Transverse colon (tissue), 4 donors: Measurements from ENCODE around the gene FZD10. TPM values are rescaled to one million over a fixed set of nuclear protein-coding genes. Genes with fewer than 3 reads are reported as not detected.

Experiments
- DNase-seq: peaks from one replicate; pipeline ENCODE4 v3.0.0-alpha.2; 2019
- H3K27ac ChIP-seq, 4 donors: fragments of 200-600 bp; sonication (generic); 2 replicates each; pipeline ENCODE4 v1.5.1; 2016 to 2018; ENCODE audit warnings: inconsistent platforms in 4 of 4
- H3K27me3 ChIP-seq: fragments of 200-600 bp; sonication (generic); 2 replicates; pipeline ENCODE4 v1.5.1; 2017; ENCODE audit warnings: inconsistent platforms
- H3K36me3 ChIP-seq, 4 donors: fragments of 200-600 bp; sonication (generic); 2 replicates each; pipeline ENCODE4 v1.5.1; 2017 to 2019; ENCODE audit warnings: inconsistent platforms in 4 of 4
- H3K4me1 ChIP-seq, 4 donors: fragments of 200-600 bp; sonication (generic); 2 replicates each; pipeline ENCODE4 v1.5.1; 2017 to 2020; ENCODE audit warnings: inconsistent platforms in 4 of 4
- H3K4me3 ChIP-seq, 4 donors: fragments of 200-600 bp; sonication (generic); 1 replicate in 1 of 4; 2 replicates in 3 of 4; pipeline versions ENCODE4 v1.5.1 to v1.6.1; 2017 to 2019; ENCODE audit warnings: inconsistent platforms in 4 of 4
- H3K9me3 ChIP-seq, 2 donors: fragments of 200-600 bp; sonication (generic); 2 replicates each; pipeline ENCODE4 v1.5.1; 2017 to 2019; ENCODE audit warnings: inconsistent platforms in 2 of 2
- EP300 ChIP-seq: sonication (generic); formaldehyde crosslinking; IDR thresholded peaks from one replicate; pipeline ENCODE4 v1.6.1; 2017; ENCODE audit warnings: antibody characterized with exemption, low read depth
- POLR2A ChIP-seq: fragments of 450-650 bp; IDR thresholded peaks from one replicate; pipeline ENCODE4 v1.6.1; 2016; ENCODE audit warnings: antibody characterized with exemption, mild to moderate bottlenecking, moderate library complexity
- POLR2AphosphoS5 ChIP-seq, 3 donors: sonication (generic); formaldehyde crosslinking; IDR thresholded peaks; one replicate each; pipeline ENCODE4 v1.6.1; 2016; ENCODE audit warnings: antibody characterized with exemption in 3 of 3
- WGBS, 2 donors: methylation state at CpG; one replicate each; pipeline ENCODE4 v1.1.5; 2018; ENCODE audit warnings: low coverage in 1 of 2; 5-methylcytosine and 5-hydroxymethylcytosine counted together
- in situ Hi-C, 4 donors: fragments of 200-750 bp; cut with MboI; loops; one replicate each; pipeline versions ENCODE4 v1.15.0 to v1.15.1; 2017; ENCODE audit warnings: low sequenced_read_pairs in 3 of 4, low pct_ligation_motif_present in 1 of 4, low pct_unique_long_range_greater_than_20kb in 1 of 4
- intact Hi-C: fragments of 100-400 bp; cut with DNase I; formaldehyde crosslinking; loops from one replicate; pipeline ENCODE4 v1.15.1; 2023; ENCODE audit warnings: low total_unique reads
- total RNA-seq, 4 donors: library from RNA; depleted of rRNA; stranded (reverse); fragments of >200 nt; gene quantifications; one replicate each; pipeline ENCODE4 v1.1.0, GENCODE V29; 2016
- TF ChIP-seq, protein P1 (sequence below), 5 experiments: fragments of 200-600 bp in 3 of 5; fragments of 450-650 bp in 2 of 5; sonication (generic) in 3 of 5; IDR thresholded peaks; 1 replicate in 2 of 5; 2 replicates in 3 of 5; pipeline ENCODE4 v1.5.1; 2016 to 2017; ENCODE audit warnings: antibody characterized with exemption in 5 of 5, inconsistent platforms in 3 of 5, mild to moderate bottlenecking in 2 of 5, moderate library complexity in 1 of 5

The FZD10 gene
- total RNA-seq, 4 donors from 2014 or later = 0.32 to 0.68 TPM; not detected in 2

DNA sequence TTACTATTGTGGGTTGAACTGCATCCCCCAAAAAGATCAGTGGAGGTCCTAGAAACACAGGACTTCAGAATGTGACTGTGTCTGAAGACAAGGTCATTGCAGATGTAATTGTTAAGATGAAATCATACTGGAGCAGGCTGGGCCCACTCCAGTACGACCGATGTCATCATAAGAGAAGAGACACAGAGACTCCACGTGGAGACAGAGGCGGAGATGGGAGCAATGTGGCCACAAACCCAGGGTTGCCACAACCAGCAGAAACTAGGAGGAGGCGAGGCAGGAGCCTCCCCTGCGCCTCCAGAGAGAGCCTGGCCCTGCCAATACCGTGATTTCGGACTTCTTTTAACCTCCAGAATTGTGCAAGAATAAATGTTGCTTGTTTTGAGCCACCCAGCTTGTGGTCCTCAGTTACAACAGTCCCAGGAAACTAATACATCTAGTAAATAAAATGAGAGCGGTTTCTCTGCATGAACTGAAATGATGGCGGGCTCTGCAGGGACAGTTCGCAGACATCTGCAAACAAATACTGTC lies 25.7 kb upstream of the FZD10 start:
- Histone ChIP-seq H3K9me3 (no peaks in the 10 kb centered on the region), H3K4me1 (no peaks in the 10 kb centered on the region), H3K27ac (no peak overlapping the region), H3K36me3 (no peaks in the 10 kb centered on the region), H3K27me3 (no peaks in the 10 kb centered on the region), H3K4me3 (no peak overlapping the region)
- 68% methylated on average over 11 of the region's 11 CpGs; no CpG with 5 or more reads in 1 of the 2 donors for WGBS, 2 donors
- intact Hi-C loops = no loop called here
- DNase-seq = no peak
- TF ChIP-seq EP300 (no peak), POLR2AphosphoS5 (IDR thresholded peaks at IDR 0.05) (no peak)
- in situ Hi-C loops = no loop called here

DNA sequence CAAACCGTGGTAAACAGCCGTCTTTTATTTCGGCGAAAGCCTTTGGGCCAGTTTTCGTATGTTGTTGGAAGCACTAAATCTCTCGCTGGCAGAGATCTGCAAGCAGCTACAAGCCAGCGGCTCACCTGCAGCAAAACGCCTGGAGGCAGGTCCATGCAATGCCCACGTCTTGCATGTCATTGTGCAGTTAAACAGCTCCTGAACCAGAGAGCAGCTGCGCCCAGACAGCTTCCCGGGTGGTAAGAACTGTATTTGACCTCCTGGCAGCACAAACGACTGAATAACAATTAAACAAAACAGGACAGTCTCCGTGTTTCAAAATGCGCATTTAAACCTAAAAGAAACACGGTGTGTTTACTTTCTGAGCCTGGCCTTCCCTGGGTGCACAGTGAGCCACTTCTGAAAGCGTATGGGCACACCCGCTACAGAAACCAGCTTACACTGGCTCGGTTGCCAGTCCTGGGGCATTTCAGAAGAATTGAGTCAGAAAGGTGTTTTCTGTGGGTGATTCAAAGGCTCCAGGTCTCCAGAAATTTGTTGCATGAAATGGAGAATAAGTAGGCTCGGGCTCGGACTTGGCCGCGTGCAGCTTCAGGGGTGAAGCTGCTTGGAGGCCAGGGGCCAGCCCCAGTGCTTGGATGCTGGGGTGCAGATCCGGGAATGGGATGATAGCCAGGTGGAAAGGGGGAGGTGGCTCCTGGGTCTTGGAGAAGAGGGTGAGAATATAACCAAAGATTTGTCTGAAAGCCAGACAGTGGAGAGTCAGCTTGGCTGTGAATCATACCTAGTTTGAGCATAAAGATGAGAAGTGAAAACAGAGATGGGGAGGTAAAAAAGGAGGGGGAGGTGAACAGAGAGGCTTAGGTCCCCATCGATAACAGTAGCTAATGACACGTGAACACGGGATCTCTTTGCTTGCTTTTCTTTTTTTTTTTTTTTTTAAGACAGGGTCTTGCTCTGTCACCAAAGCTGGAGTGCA lies 24.9 kb upstream of the FZD10 start:
- in situ Hi-C loops (no loop called here), intact Hi-C loops (no loop called here)
- H3K9me3 ChIP-seq = no peaks in the 10 kb centered on the region
- no peak overlapping the region for H3K4me3 ChIP-seq
- no peak overlapping the region for H3K27ac ChIP-seq
- H3K27me3 ChIP-seq = no peaks in the 10 kb centered on the region
- DNase-seq = no peak
- no peaks in the 10 kb centered on the region for H3K4me1 ChIP-seq
- no peaks in the 10 kb centered on the region for H3K36me3 ChIP-seq
- 58 to 59% methylated on average over 4 to 26 of the region's 26 CpGs for WGBS, 2 donors
- no peak for TF ChIP-seq POLR2A
- TF ChIP-seq EP300 = no peak
- no peak for TF ChIP-seq POLR2AphosphoS5 (IDR thresholded peaks at IDR 0.05)
- TF ChIP-seq, protein P1, sequence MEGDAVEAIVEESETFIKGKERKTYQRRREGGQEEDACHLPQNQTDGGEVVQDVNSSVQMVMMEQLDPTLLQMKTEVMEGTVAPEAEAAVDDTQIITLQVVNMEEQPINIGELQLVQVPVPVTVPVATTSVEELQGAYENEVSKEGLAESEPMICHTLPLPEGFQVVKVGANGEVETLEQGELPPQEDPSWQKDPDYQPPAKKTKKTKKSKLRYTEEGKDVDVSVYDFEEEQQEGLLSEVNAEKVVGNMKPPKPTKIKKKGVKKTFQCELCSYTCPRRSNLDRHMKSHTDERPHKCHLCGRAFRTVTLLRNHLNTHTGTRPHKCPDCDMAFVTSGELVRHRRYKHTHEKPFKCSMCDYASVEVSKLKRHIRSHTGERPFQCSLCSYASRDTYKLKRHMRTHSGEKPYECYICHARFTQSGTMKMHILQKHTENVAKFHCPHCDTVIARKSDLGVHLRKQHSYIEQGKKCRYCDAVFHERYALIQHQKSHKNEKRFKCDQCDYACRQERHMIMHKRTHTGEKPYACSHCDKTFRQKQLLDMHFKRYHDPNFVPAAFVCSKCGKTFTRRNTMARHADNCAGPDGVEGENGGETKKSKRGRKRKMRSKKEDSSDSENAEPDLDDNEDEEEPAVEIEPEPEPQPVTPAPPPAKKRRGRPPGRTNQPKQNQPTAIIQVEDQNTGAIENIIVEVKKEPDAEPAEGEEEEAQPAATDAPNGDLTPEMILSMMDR (IDR thresholded peaks at IDR 0.05) = no peak

DNA sequence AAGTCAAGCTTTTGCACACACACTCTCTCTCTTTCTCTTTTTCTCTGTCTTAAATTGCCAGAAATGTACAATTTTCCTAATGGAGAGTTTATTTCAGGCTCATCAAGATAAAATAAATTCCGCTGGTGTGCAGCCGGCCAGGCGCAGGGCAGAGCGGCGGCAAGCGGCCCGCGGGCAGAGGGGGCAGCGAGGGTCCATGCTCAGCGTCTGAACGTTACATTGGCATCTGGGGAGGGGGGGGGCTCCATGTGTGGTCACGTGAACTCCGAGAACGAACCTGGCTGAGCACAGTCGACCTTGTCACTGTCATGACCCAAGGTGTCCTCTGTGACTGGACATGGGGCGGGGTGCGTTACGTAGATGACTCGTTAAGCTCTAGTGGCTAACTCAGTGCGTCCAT lies 23.8 kb upstream of the FZD10 start:
- in situ Hi-C loops (no loop called here), intact Hi-C loops (no loop called here)
- Histone ChIP-seq H3K27ac (no peak overlapping the region), H3K9me3 (no peaks in the 10 kb centered on the region), H3K27me3 (no peaks in the 10 kb centered on the region), H3K4me3 (no peak overlapping the region), H3K4me1 (no peaks in the 10 kb centered on the region), H3K36me3 (no peaks in the 10 kb centered on the region)
- TF ChIP-seq POLR2AphosphoS5 (IDR thresholded peaks at IDR 0.05) = no peak
- TF ChIP-seq POLR2A = no peak
- TF ChIP-seq EP300 = no peak
- TF ChIP-seq, protein P1 (IDR thresholded peaks at IDR 0.05) = no peak
- DNase-seq = no peak
- 87 to 94% methylated on average over 14 to 20 of the region's 20 CpGs for WGBS, 2 donors

DNA sequence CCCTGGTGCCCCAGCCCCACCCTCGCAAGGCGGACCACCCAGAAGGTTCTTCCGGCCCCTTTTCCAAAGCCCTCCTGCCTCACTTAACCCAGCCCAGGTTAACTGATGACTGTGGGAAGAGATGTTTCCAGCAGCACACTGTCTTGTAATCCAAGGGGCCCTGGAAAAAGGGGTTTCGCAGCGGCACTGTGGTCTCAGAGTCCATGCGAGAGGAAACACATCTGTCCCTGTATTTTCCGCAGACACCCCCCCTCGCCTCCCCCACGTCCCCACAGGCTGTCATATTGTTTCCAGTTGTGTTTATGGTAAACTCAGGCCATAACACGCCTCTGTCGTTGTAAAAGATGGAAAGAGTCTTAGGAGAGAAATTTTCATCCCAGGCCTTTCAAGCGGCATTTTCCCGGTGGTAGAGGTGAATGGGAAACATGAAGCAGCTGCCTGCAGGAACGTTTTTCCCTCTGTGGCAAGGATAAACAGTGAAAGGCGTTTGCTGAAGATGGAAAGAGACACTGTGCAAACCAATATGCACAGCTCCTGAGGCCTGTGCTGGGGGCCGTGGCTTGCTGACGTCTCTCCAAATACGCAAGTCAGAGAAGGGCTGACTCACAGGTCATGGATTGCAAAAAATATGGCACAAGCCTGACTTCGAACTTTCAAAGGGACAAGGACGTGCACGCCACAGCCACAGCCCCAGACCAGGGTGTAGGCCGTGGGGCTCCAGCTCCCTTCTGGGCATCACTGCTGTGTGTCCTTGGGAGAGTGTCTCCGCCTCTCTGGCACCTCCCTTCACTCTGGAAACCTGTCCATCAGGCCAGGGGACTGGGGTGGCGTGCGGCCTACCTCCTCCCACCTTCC lies 22.5 kb upstream of the FZD10 start:
- no peak overlapping the region for H3K4me3 ChIP-seq
- in situ Hi-C loops = no loop called here
- H3K27ac ChIP-seq = no peak overlapping the region
- no peaks in the 10 kb centered on the region for H3K4me1 ChIP-seq
- no peaks in the 10 kb centered on the region for H3K27me3 ChIP-seq
- no peak for DNase-seq
- TF ChIP-seq POLR2A = no peak
- TF ChIP-seq, protein P1 (IDR thresholded peaks at IDR 0.05) = no peak
- TF ChIP-seq EP300 = no peak
- no peak for TF ChIP-seq POLR2AphosphoS5 (IDR thresholded peaks at IDR 0.05)
- H3K9me3 ChIP-seq = no peaks in the 10 kb centered on the region
- WGBS, 2 donors = 63% methylated on average over 25 of the region's 25 CpGs; no CpG with 5 or more reads in 1 of the 2 donors
- intact Hi-C loops = no loop called here
- H3K36me3 ChIP-seq = no peaks in the 10 kb centered on the region
